ENCODE data around the gene STAG3. TPM values are rescaled to one million over a fixed set of nuclear protein-coding genes. Genes with fewer than 3 reads are reported as not detected.
A peak's percentile ranks its signal among the peaks of the same experiment; 100 is the strongest.

The STAG3 gene
- total and polyA plus RNA-seq, 7 experiments from 2014 or later, result 2.4 to 24.6 (median 9.0) TPM

- CTCF ChIA-PET, result interaction anchor here (0.6 to 1.1 kb wide), 2 partner anchors 9 to 47 kb away, joined by 3 to 6 read pairs; no protein-coding TSS in a partner anchor
- intact Hi-C loops (cut with micrococcal nuclease), result loop anchor here in 1 of 2 donors (1.0 kb wide), 2 partner anchors 8 to 9 kb away; no protein-coding TSS in a partner anchor
- Mint-ChIP-seq H3K36me3 (peaks cover 0 to 8% (median 0%) of the 10 kb centered on the region in 5 donors), H3K27ac (peak overlapping the region in 8 of 9 donors; percentile 86 to 99 (median 95)), H3K9me3 (no peaks in the 10 kb centered on the region), H3K4me1 (peaks cover 51 to 78% (median 66%) of the 10 kb centered on the region in 7 donors), H3K4me3 (peak overlapping the region; percentile 65 to 95 (median 90)), H3K27me3 (peaks cover 0 to 27% (median 5%) of the 10 kb centered on the region in 5 donors)
- H3K27me3 ChIP-seq (ENCODE audit: control insufficient read depth in 2 of 2, insufficient read depth in 2 of 2, low read length in 2 of 2), result no peaks in the 10 kb centered on the region
- peak overlapping the region; percentile 81 for H3K27ac ChIP-seq (ENCODE audit: low read depth, low read length)
- no peaks in the 10 kb centered on the region for H3K9me3 ChIP-seq (ENCODE audit: control insufficient read depth in 2 of 3, low read length in 3 of 3)
- H3K4me1 ChIP-seq (ENCODE audit: control insufficient read depth in 2 of 2, insufficient read depth in 2 of 2, low read length in 2 of 2), result peaks cover 21 to 52% of the 10 kb centered on the region in 2 donors
- H3K4me3 ChIP-seq (ENCODE audit: low read length), result peak overlapping the region; percentile 56
- POLR2A ChIA-PET, result interaction anchor here (2.3 to 23.1 kb wide), 4 partner anchors 9 to 39 kb away, joined by 8 to 383 read pairs (median 198); partner anchors contain the start of genes GAL3ST4, GPC2, LAMTOR4 and STAG3
- DNase-seq (peak in 3 of 9 donors; percentile 23 to 38 (median 25)), ATAC-seq (peak; percentile 40)
- peaks cover 0 to 10% (median 0%) of the 10 kb centered on the region in 3 experiments for H3K36me3 ChIP-seq (ENCODE audit: control insufficient read depth in 2 of 3, insufficient read depth in 3 of 3, low read length in 3 of 3)
Measured at GRCh38 chr7:100171087-100171681, 6.5 kb upstream of the STAG3 start.

- H3K27ac Mint-ChIP-seq, result peak overlapping the region in 8 of 9 donors; percentile 61 to 84 (median 80)
Measured at GRCh38 chr7:100171840-100172239, 5.9 kb upstream of the STAG3 start.

DNA sequence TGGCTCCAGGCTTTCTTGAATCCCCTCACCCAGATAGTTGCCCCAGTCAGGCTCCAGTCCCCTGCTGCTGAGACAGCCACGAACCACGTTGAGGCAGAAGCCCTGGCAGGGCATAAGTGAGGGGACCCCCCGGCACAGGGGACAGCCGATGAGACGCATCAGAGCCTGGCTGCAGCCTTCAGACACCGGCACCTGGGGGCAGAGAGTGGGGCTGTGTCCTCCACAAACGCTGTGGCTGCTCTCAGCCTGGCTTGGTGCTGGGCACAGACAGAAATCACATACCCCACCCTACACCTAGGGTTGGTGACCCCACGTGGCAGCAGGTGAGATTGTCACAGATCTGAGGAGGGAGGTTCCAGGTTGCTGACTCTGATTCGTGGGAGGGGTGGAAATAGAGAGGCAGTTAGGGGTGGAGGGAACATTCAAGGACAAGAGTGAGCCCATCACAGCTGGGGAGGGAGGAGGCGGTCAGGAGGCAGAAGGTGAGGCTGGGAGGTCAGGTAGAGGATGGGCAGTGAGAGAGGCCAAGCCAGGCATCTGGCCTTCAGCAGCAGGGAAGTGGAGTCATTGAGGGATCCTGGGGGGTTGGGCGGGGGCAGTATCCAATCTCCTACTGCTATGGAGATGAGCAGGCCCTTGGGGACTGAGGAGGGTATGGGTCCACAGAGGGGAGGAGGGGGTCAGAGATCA is 3.8 kb upstream of the STAG3 start:
- Mint-ChIP-seq H3K4me1 (peaks cover 33 to 64% (median 52%) of the 10 kb centered on the region in 7 donors), H3K9me3 (no peaks in the 10 kb centered on the region), H3K36me3 (peaks cover 0 to 8% (median 0%) of the 10 kb centered on the region in 5 donors), H3K27ac (peak overlapping the region in 7 of 9 donors; percentile 10 to 81 (median 42)), H3K4me3 (peak overlapping the region in 2 of 10 donors; percentile 1 to 40), H3K27me3 (peaks cover 0 to 13% (median 0%) of the 10 kb centered on the region in 5 donors)
- Histone ChIP-seq H3K9me3 (ENCODE audit: control insufficient read depth in 2 of 3, low read length in 3 of 3) (no peaks in the 10 kb centered on the region), H3K27me3 (ENCODE audit: control insufficient read depth in 2 of 2, insufficient read depth in 2 of 2, low read length in 2 of 2) (no peaks in the 10 kb centered on the region), H3K4me1 (ENCODE audit: control insufficient read depth in 2 of 2, insufficient read depth in 2 of 2, low read length in 2 of 2) (peaks cover 5 to 37% of the 10 kb centered on the region in 2 donors), H3K27ac (ENCODE audit: low read depth, low read length) (no peak overlapping the region), H3K36me3 (ENCODE audit: control insufficient read depth in 2 of 3, insufficient read depth in 3 of 3, low read length in 3 of 3) (peaks cover 0 to 10% (median 0%) of the 10 kb centered on the region in 3 experiments), H3K4me3 (ENCODE audit: low read length) (no peak overlapping the region)
- intact Hi-C loops (cut with micrococcal nuclease), result no loop called here
- no peak for DNase-seq
- ATAC-seq, result no peak
- POLR2A ChIA-PET, result interaction anchor here (20.9 to 23.1 kb wide), 2 partner anchors 7 to 12 kb away, joined by 383 read pairs; partner anchors contain the start of genes GAL3ST4, GPC2, STAG3 and TRAPPC14
- CTCF ChIA-PET, result interaction anchor here (0.6 to 1.3 kb wide), 3 partner anchors 24 to 41 kb away, joined by 3 to 4 read pairs (median 3); no protein-coding TSS in a partner anchor

More at GRCh38 chr7:100171840-100172239, 5.9 kb upstream of the STAG3 start:
- ATAC-seq, result peak; percentile 11
- Histone ChIP-seq H3K4me3 (ENCODE audit: low read length) (peak overlapping the region; percentile 10), H3K36me3 (ENCODE audit: control insufficient read depth in 2 of 3, insufficient read depth in 3 of 3, low read length in 3 of 3) (peaks cover 0 to 10% (median 0%) of the 10 kb centered on the region in 3 experiments), H3K27me3 (ENCODE audit: control insufficient read depth in 2 of 2, insufficient read depth in 2 of 2, low read length in 2 of 2) (no peaks in the 10 kb centered on the region), H3K27ac (ENCODE audit: low read depth, low read length) (peak overlapping the region; percentile 81), H3K4me1 (ENCODE audit: control insufficient read depth in 2 of 2, insufficient read depth in 2 of 2, low read length in 2 of 2) (peaks cover 15 to 49% of the 10 kb centered on the region in 2 donors), H3K9me3 (ENCODE audit: control insufficient read depth in 2 of 3, low read length in 3 of 3) (no peaks in the 10 kb centered on the region)
- no peaks in the 10 kb centered on the region for H3K9me3 Mint-ChIP-seq
- intact Hi-C loops (cut with micrococcal nuclease), result loop anchor here in 1 of 2 donors (1.0 kb wide), 2 partner anchors 8 to 9 kb away; no protein-coding TSS in a partner anchor
- peak overlapping the region; percentile 72 to 87 (median 80) for H3K4me3 Mint-ChIP-seq
- ChIA-PET POLR2A (interaction anchor here (2.3 to 23.1 kb wide), 4 partner anchors 9 to 39 kb away, joined by 8 to 383 read pairs (median 198); partner anchors contain the start of genes GAL3ST4, GPC2, LAMTOR4 and STAG3), CTCF (interaction anchor here (0.8 to 1.1 kb wide), 3 partner anchors 23 to 46 kb away, joined by 3 to 4 read pairs (median 3); partner anchors contain the start of gene LAMTOR4)
- DNase-seq, result peak in 1 of 9 donors; percentile 28
- peaks cover 51 to 77% (median 66%) of the 10 kb centered on the region in 7 donors for H3K4me1 Mint-ChIP-seq
- peaks cover 0 to 8% (median 0%) of the 10 kb centered on the region in 5 donors for H3K36me3 Mint-ChIP-seq
- H3K27me3 Mint-ChIP-seq, result peaks cover 0 to 25% (median 5%) of the 10 kb centered on the region in 5 donors

DNA sequence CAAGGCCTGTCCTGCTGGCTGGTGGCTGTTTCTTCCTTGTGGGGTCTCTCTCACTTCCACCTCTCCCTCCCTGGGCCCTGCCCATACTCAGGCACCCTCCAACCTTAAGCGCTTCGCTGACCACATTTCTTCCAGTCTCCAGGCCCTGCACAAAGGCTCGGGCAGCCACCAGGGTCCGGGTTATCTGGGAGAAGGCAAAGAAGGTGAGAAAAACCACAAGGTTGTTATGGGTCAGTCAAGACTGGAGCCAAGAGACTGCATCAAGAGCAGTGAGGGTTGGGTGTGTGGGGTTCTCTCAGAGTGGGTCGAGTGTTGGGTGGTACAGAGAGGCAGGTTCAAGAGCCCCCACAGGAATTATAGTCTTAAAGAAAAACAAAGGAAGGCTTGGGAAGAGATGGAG is 3.1 kb upstream of the STAG3 start:
- Histone ChIP-seq H3K27ac (ENCODE audit: low read depth, low read length) (no peak overlapping the region), H3K27me3 (ENCODE audit: control insufficient read depth in 2 of 2, insufficient read depth in 2 of 2, low read length in 2 of 2) (no peaks in the 10 kb centered on the region), H3K4me3 (ENCODE audit: low read length) (no peak overlapping the region), H3K4me1 (ENCODE audit: control insufficient read depth in 2 of 2, insufficient read depth in 2 of 2, low read length in 2 of 2) (peaks cover 5 to 31% of the 10 kb centered on the region in 2 donors), H3K9me3 (ENCODE audit: control insufficient read depth in 2 of 3, low read length in 3 of 3) (no peaks in the 10 kb centered on the region), H3K36me3 (ENCODE audit: control insufficient read depth in 2 of 3, insufficient read depth in 3 of 3, low read length in 3 of 3) (peaks cover 0 to 10% (median 0%) of the 10 kb centered on the region in 3 experiments)
- intact Hi-C loops (cut with micrococcal nuclease), result no loop called here
- H3K4me3 Mint-ChIP-seq, result peak overlapping the region in 1 of 10 donors; percentile 37
- no peak for DNase-seq
- H3K27me3 Mint-ChIP-seq, result peaks cover 0 to 12% (median 0%) of the 10 kb centered on the region in 5 donors
- H3K9me3 Mint-ChIP-seq, result no peaks in the 10 kb centered on the region
- H3K36me3 Mint-ChIP-seq, result peaks cover 0 to 8% (median 0%) of the 10 kb centered on the region in 5 donors
- ATAC-seq, result no peak
- ChIA-PET CTCF (no interaction called here), POLR2A (interaction anchor here (1.1 to 20.9 kb wide), 3 partner anchors 12 to 47 kb away, joined by 3 to 383 read pairs (median 7); partner anchors contain the start of genes GAL3ST4, LAMTOR4 and TRAPPC14)
- peak overlapping the region in 5 of 9 donors; percentile 56 to 81 (median 68) for H3K27ac Mint-ChIP-seq
- H3K4me1 Mint-ChIP-seq, result peaks cover 29 to 62% (median 47%) of the 10 kb centered on the region in 7 donors

DNA sequence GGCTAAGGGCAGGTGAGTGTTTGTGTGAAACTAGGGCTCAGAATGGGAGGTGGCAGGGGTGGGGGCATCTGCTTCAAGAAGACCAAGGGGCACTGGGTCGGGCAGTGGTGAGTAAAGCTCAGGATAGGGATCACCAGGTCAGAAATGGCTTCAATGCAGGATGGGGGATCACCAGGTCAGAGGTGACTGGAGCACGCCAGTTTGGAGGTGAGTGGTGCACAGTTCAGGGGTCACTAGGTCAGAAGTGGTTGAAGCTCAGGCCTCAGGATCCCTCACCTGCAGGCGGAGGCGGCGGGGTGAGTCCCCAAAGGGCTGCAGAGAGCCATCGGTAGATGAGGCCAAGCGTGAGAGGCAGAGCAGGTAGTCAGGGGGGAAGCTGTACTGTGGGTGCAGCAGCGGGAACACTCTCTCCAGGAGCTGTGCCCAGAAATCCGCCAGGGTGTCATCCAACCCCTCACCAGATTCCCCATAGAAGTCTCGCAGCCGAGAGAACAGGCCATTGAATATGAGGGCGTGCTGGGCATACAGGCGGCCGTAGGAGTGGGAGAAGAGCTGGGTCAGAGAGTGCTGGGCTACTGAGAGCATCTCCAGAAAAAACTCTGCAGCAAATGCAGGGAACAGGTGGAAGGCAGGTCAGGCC is 2.3 kb upstream of the STAG3 start:
- H3K4me3 ChIP-seq (ENCODE audit: low read length), result no peak overlapping the region
- H3K4me1 ChIP-seq (ENCODE audit: control insufficient read depth in 2 of 2, insufficient read depth in 2 of 2, low read length in 2 of 2), result peaks cover 5 to 25% of the 10 kb centered on the region in 2 donors
- H3K9me3 Mint-ChIP-seq, result peaks cover 0 to 2% (median 0%) of the 10 kb centered on the region in 11 donors
- H3K9me3 ChIP-seq (ENCODE audit: control insufficient read depth in 2 of 3, low read length in 3 of 3), result no peaks in the 10 kb centered on the region
- no peak for DNase-seq
- peak overlapping the region in 8 of 9 donors; percentile 42 to 88 (median 74) for H3K27ac Mint-ChIP-seq
- H3K27ac ChIP-seq (ENCODE audit: low read depth, low read length), result no peak overlapping the region
- H3K27me3 ChIP-seq (ENCODE audit: control insufficient read depth in 2 of 2, insufficient read depth in 2 of 2, low read length in 2 of 2), result no peaks in the 10 kb centered on the region
- intact Hi-C loops (cut with micrococcal nuclease), result loop anchor here (5.0 kb wide), 1 partner anchor 37 kb away; no protein-coding TSS in a partner anchor
- no peak for ATAC-seq
- peaks cover 0 to 10% (median 0%) of the 10 kb centered on the region in 5 donors for H3K27me3 Mint-ChIP-seq
- POLR2A ChIA-PET, result interaction anchor here (0.7 to 20.9 kb wide), 5 partner anchors 13 to 47 kb away, joined by 3 to 383 read pairs (median 3); partner anchors contain the start of genes GAL3ST4, LAMTOR4, PVRIG and TRAPPC14
- peak overlapping the region; percentile 27 to 71 (median 51) for H3K4me3 Mint-ChIP-seq
- H3K4me1 Mint-ChIP-seq, result peaks cover 28 to 60% (median 43%) of the 10 kb centered on the region in 7 donors
- peaks cover 0 to 10% (median 0%) of the 10 kb centered on the region in 5 donors for H3K36me3 Mint-ChIP-seq
- peaks cover 0 to 10% (median 0%) of the 10 kb centered on the region in 3 experiments for H3K36me3 ChIP-seq (ENCODE audit: control insufficient read depth in 2 of 3, insufficient read depth in 3 of 3, low read length in 3 of 3)
- CTCF ChIA-PET, result interaction anchor here (0.7 to 2.9 kb wide), 3 partner anchors 8 to 43 kb away, joined by 3 to 14 read pairs (median 3); no protein-coding TSS in a partner anchor
